HepG2 (cell line): Measurements from ENCODE around the gene MB21D2. TPM values are rescaled to one million over a fixed set of nuclear protein-coding genes. Genes with fewer than 3 reads are reported as not detected.

Experiments used
- ATAC-seq: fragments of 200-7000 bp; cut with Tn5 transposase; 3 replicates; pipeline ENCODE4 v1.9.1; 2020; ENCODE audit warnings: mild to moderate bottlenecking, moderate library complexity
- BruUV-seq: library from RNA; stranded (reverse); fragments of 400-500 nt; replicated peaks from 2 replicates; lab custom pipeline; 2021; lab: Mats Ljungman, UMichigan
- CTCF ChIA-PET: fragments of 300-600 bp; formaldehyde crosslinking; extraction: SDS; loops from one replicate; lab custom pipeline; 2021; ENCODE audit warnings: low total read pairs, inconsistent platforms, low intra/inter-chr PET ratio; lab: Yijun Ruan, JAX
- POLR2A ChIA-PET: fragments of 350-600 bp; sonication (Branson Sonifier 250); formaldehyde crosslinking; loops from one replicate; lab custom pipeline; 2020; ENCODE audit warnings: antibody characterized with exemption, inconsistent platforms; lab: Yijun Ruan, JAX
- DNase-seq: peaks from one replicate; pipeline ENCODE4 v3.0.0-alpha.2; 2015; ENCODE audit warnings: low spot score
- FAIRE-seq: peaks from 3 replicates; lab custom pipeline; 2011; peaks lifted over from hg19 to GRCh38; lab: Jason Lieb, UNC
- H2AFZ ChIP-seq: one replicate; pipeline ENCODE4 v1.6.1; 2011; ENCODE audit warnings: low read length, inconsistent platforms
- H3K27ac ChIP-seq: fragments of 300-600 bp; 3 replicates; pipeline ENCODE4 v1.8.0; 2011; ENCODE audit warnings: mixed run types, mild to moderate bottlenecking, mixed read lengths, low read length, inconsistent platforms; ENCODE audit not compliant: insufficient read depth; ENCODE audit errors: extremely low read length
- H3K27me3 ChIP-seq, 2 experiments: fragments of 200-600 bp in 1 of 2; 2 replicates in 1 of 2; 3 replicates in 1 of 2; pipeline versions ENCODE4 v1.6.0 to v1.8.0; 2011; ENCODE audit warnings: low read length in 2 of 2, mild to moderate bottlenecking in 2 of 2, moderate library complexity in 2 of 2, inconsistent platforms in 1 of 2; ENCODE audit not compliant: insufficient read depth in 2 of 2, control insufficient read depth in 1 of 2
- H3K36me3 ChIP-seq, 2 experiments: fragments of 200-600 bp in 1 of 2; replicated peaks in 1 of 2; 2 replicates in 1 of 2; 3 replicates in 1 of 2; pipeline versions ENCODE4 v1.5.1 to v1.8.0; 2011; ENCODE audit warnings: low read length in 2 of 2, inconsistent platforms in 1 of 2; ENCODE audit not compliant: insufficient read depth in 2 of 2, control insufficient read depth in 1 of 2
- H3K4me1 ChIP-seq: 2 replicates; pipeline ENCODE4 v1.5.1; 2012; ENCODE audit warnings: low read length, inconsistent platforms; ENCODE audit not compliant: insufficient read depth
- H3K4me2 ChIP-seq: 2 replicates; pipeline ENCODE4 v1.6.0; 2011; ENCODE audit warnings: low read depth, low read length, inconsistent platforms
- H3K4me3 ChIP-seq, 3 experiments: fragments of 200-600 bp in 1 of 3; sonication (generic), shearing (Covaris generic) in 1 of 3; replicated peaks in 1 of 3; 2 replicates each; pipeline ENCODE4 v1.5.1; 2011 to 2016; ENCODE audit warnings: low read length in 3 of 3, inconsistent platforms in 2 of 3, low read depth in 2 of 3, mild to moderate bottlenecking in 2 of 3, control low read depth in 1 of 3, mixed read lengths in 1 of 3; ENCODE audit not compliant: insufficient read depth in 1 of 3
- H3K79me2 ChIP-seq: one replicate; pipeline ENCODE4 v1.6.1; 2011; ENCODE audit warnings: low read length, inconsistent platforms; ENCODE audit not compliant: insufficient read depth
- H3K9ac ChIP-seq: 2 replicates; pipeline ENCODE4 v1.6.0; 2011; ENCODE audit warnings: mild to moderate bottlenecking, low read depth, low read length, inconsistent platforms; ENCODE audit not compliant: insufficient read depth
- H3K9me3 ChIP-seq: 2 replicates; pipeline ENCODE4 v1.5.1; 2012; ENCODE audit warnings: mild to moderate bottlenecking, low read length
- H4K20me1 ChIP-seq: 2 replicates; pipeline ENCODE4 v1.6.0; 2011; ENCODE audit warnings: inconsistent platforms, mild to moderate bottlenecking, low read length, moderate library complexity; ENCODE audit not compliant: insufficient read depth
- ATRX ChIP-seq: sonication (generic); formaldehyde crosslinking; IDR thresholded peaks from 2 replicates; pipeline ENCODE4 v1.4.0; 2020; ENCODE audit warnings: missing genetic modification reagents, borderline replicate concordance
- CEBPB ChIP-seq: IDR thresholded peaks from 2 replicates; pipeline ENCODE4 v1.6.1; 2011; ENCODE audit warnings: low read depth, low read length, improper control_type of control experiment, borderline replicate concordance
- DMTF1 ChIP-seq: sonication (generic); formaldehyde crosslinking; IDR thresholded peaks from 2 replicates; pipeline ENCODE4 v1.4.0; 2020; ENCODE audit warnings: mild to moderate bottlenecking, missing genetic modification reagents
- ERF ChIP-seq: IDR thresholded peaks from 2 replicates; pipeline ENCODE4 v1.6.1; 2018; ENCODE audit warnings: missing biosample characterization, missing genetic modification reagents
- GPN1 ChIP-seq: sonication (generic); formaldehyde crosslinking; IDR thresholded peaks from 2 replicates; pipeline ENCODE4 v1.5.1; 2020; ENCODE audit warnings: missing genetic modification reagents, borderline replicate concordance
- IRF1 ChIP-seq: sonication (generic); formaldehyde crosslinking; IDR thresholded peaks from 2 replicates; pipeline ENCODE4 v1.4.0; 2020; ENCODE audit warnings: low read depth, mild to moderate bottlenecking, missing genetic modification reagents
- LCORL ChIP-seq, 2 experiments: fragments of 450-650 bp in 1 of 2; sonication (generic) in 1 of 2; formaldehyde crosslinking in 1 of 2; IDR thresholded peaks; 2 replicates each; pipeline versions ENCODE4 v1.5.0 to v1.6.1; 2017 to 2020; ENCODE audit warnings: antibody characterized with exemption in 1 of 2, missing genetic modification reagents in 1 of 2
- NFATC3 ChIP-seq: sonication (generic); formaldehyde crosslinking; IDR thresholded peaks from 2 replicates; pipeline ENCODE4 v1.5.1; 2020; ENCODE audit warnings: mild to moderate bottlenecking, missing genetic modification reagents
- RAD21 ChIP-seq: fragments of 450-650 bp; formaldehyde crosslinking; IDR thresholded peaks from 2 replicates; pipeline ENCODE4 v1.5.0; 2020; ENCODE audit warnings: mild to moderate bottlenecking
- SMARCE1 ChIP-seq: fragments of 450-650 bp; IDR thresholded peaks from 2 replicates; pipeline ENCODE4 v1.6.1; 2017; ENCODE audit warnings: borderline replicate concordance
- ZNF709 ChIP-seq: sonication (generic); formaldehyde crosslinking; IDR thresholded peaks from 2 replicates; pipeline ENCODE4 v1.5.0; 2020; ENCODE audit warnings: mild to moderate bottlenecking, missing genetic modification reagents
- WGBS: methylation state at CpG from one replicate; pipeline ENCODE4 v1.1.6; 2017; ENCODE audit warnings: low lambda C conversion rate; 5-methylcytosine and 5-hydroxymethylcytosine counted together
- in situ Hi-C: cut with HindIII; loops from 2 replicates; pipeline ENCODE4 v1.10.0; 2017; ENCODE audit warnings: low pct_unique_long_range_greater_than_20kb; ENCODE audit not compliant: extremely low pct_ligation_motif_present
- intact Hi-C: fragments of 100-400 bp; cut with micrococcal nuclease; formaldehyde crosslinking; loops from one replicate; pipeline ENCODE4 v1.10.0; 2022; ENCODE audit not compliant: unreplicated experiment
- polyA plus RNA-seq, 8 experiments: library from polyadenylated mRNA; depleted of rRNA in 3 of 8; stranded (reverse) in 7 of 8; unstranded in 1 of 8; fragments of >200 nt; fragmentation: Illumina TruSeq in 4 of 8; extraction: Trizol in 4 of 8; gene quantifications; 2 replicates each; pipeline versions ENCODE4 v1.2.1 to v1.2.3, GENCODE V29; 2011 to 2016; ENCODE audit warnings: low read depth in 4 of 8, missing spikeins in 1 of 8, mixed read lengths in 1 of 8; ENCODE audit not compliant: insufficient read depth in 1 of 8
- total RNA-seq, 5 experiments: library from RNA; depleted of rRNA; stranded (reverse); fragments of >200 nt; fragmentation: Illumina TruSeq; extraction: Trizol; gene quantifications; 2 replicates each; pipeline ENCODE4 v1.2.3, GENCODE V29; 2016; ENCODE audit warnings: low read depth in 1 of 5

Gene MB21D2
- total and polyA plus RNA-seq, 2 of the 13 experiments (the other 11 are each of a cell fraction or from before 2014, with no cell fraction given), result 0.90 to 1.6 TPM

- no peak for TF ChIP-seq GPN1 (CRISPR knock-in tag)
Measured at GRCh38 chr3:192802957-192803899, 114.4 kb downstream of the MB21D2 start (continued).

- in situ Hi-C loops (loop anchor here (5.0 to 25.0 kb wide), 3 partner anchors 235 to 660 kb away; no protein-coding TSS in a partner anchor), intact Hi-C loops (no loop called here)
- Histone ChIP-seq H2AFZ (no peak overlapping the region), H4K20me1 (no peaks in the 10 kb centered on the region), H3K4me1 (no peaks in the 10 kb centered on the region), H3K4me3 (no peak overlapping the region), H3K27me3 (no peaks in the 10 kb centered on the region), H3K36me3 (no peaks in the 10 kb centered on the region), H3K79me2 (no peaks in the 10 kb centered on the region), H3K27ac (no peak overlapping the region), H3K9me3 (no peaks in the 10 kb centered on the region), H3K4me2 (no peak overlapping the region), H3K9ac (no peak overlapping the region)
- FAIRE-seq (no peak), DNase-seq (no peak), ATAC-seq (no peak)
- 69% methylated on average over 4 of the region's 5 CpGs for WGBS
- CTCF ChIA-PET, result interaction anchor here (2.4 kb wide), 2 partner anchors 235 to 334 kb away, joined by 15 to 37 read pairs; no protein-coding TSS in a partner anchor
- TF ChIP-seq ZNF709 (CRISPR knock-in tag), result no peak
- TF ChIP-seq LCORL (IDR thresholded peaks at IDR 0.05), result no peak
- no peak for TF ChIP-seq LCORL (CRISPR knock-in tag; IDR thresholded peaks at IDR 0.05)
- no peak for TF ChIP-seq SMARCE1
- TF ChIP-seq NFATC3 (CRISPR knock-in tag), result no peak
- TF ChIP-seq ERF (CRISPR knock-in tag), result no peak
- no peak for TF ChIP-seq IRF1 (CRISPR knock-in tag)
- TF ChIP-seq CEBPB, result no peak
- no peak for TF ChIP-seq DMTF1 (CRISPR knock-in tag)
- no peak for TF ChIP-seq RAD21 (CRISPR knock-in tag)
- TF ChIP-seq ATRX (CRISPR knock-in tag), result no peak
- POLR2A ChIA-PET, result no interaction called here
- BruUV-seq, result no TSS peak
Measured at GRCh38 chr3:192801985-192802384, 115.7 kb downstream of the MB21D2 start.
